Astrocyte (in vitro differentiated cells and primary cell): ENCODE data around the gene LRRC37A.

ENCODE experiments used
- CTCF ChIP-seq: IDR thresholded peaks from 2 replicates; pipeline ENCODE4 v1.5.1; 2011; ENCODE audit warnings: low read depth, mild to moderate bottlenecking, inconsistent platforms, low read length, moderate library complexity; ENCODE audit not compliant: insufficient read depth
- EZH2 ChIP-seq: IDR thresholded peaks from 2 replicates; pipeline ENCODE4 v1.6.1; 2012; ENCODE audit warnings: mild to moderate bottlenecking, low read length, inconsistent platforms; ENCODE audit not compliant: insufficient read depth

GRCh38 chr17:46264456-46265198, 30.3 kb upstream of the LRRC37A start:
- TF ChIP-seq CTCF (no peak), EZH2 (no peak)
